Calu3 (cell line): ENCODE data around the gene GRIK3. TPM values are rescaled to one million over a fixed set of nuclear protein-coding genes. Genes with fewer than 3 reads are reported as not detected.

Experiments used
- BruUV-seq: library from RNA; stranded (reverse); fragments of 400-500 nt; replicated peaks from 2 replicates; lab custom pipeline; 2021; lab: Mats Ljungman, UMichigan
- CTCF ChIA-PET: fragments of 300-600 bp; sonication (Branson Sonifier 250); formaldehyde crosslinking; loops from one replicate; lab custom pipeline; 2022; ENCODE audit warnings: antibody characterized with exemption; lab: Charles Lee
- DNase-seq: peaks from one replicate; pipeline ENCODE4 v3.0.0; 2022
- H3K27ac Mint-ChIP-seq: one replicate; pipeline ENCODE4 v1.8.0; 2022; ENCODE audit warnings: mixed read lengths; ENCODE audit not compliant: unreplicated experiment
- H3K27me3 Mint-ChIP-seq: one replicate; pipeline ENCODE4 v1.8.0; 2022; ENCODE audit warnings: mixed read lengths; ENCODE audit not compliant: unreplicated experiment
- H3K36me3 Mint-ChIP-seq: one replicate; pipeline ENCODE4 v1.8.0; 2022; ENCODE audit warnings: mild to moderate bottlenecking, moderate library complexity, mixed read lengths; ENCODE audit not compliant: insufficient read depth, unreplicated experiment
- H3K4me1 Mint-ChIP-seq: one replicate; pipeline ENCODE4 v1.8.0; 2022; ENCODE audit warnings: mild to moderate bottlenecking, low read depth, mixed read lengths; ENCODE audit not compliant: unreplicated experiment
- H3K4me3 Mint-ChIP-seq: one replicate; pipeline ENCODE4 v1.8.0; 2022; ENCODE audit warnings: mild to moderate bottlenecking, low read depth, moderate library complexity, mixed read lengths; ENCODE audit not compliant: unreplicated experiment
- H3K9me3 Mint-ChIP-seq: one replicate; pipeline ENCODE4 v1.8.0; 2022; ENCODE audit warnings: low read depth, mixed read lengths; ENCODE audit not compliant: unreplicated experiment
- CTCF ChIP-seq: fragments of 200-600 bp; IDR thresholded peaks from one replicate; pipeline ENCODE4 v1.8.0; 2022; ENCODE audit warnings: antibody characterized with exemption; ENCODE audit not compliant: unreplicated experiment
- intact Hi-C: fragments of 100-400 bp; cut with micrococcal nuclease; formaldehyde crosslinking; loops from one replicate; pipeline ENCODE4 v1.10.0; 2022; ENCODE audit not compliant: unreplicated experiment
- total RNA-seq: library from RNA; stranded (reverse); gene quantifications from 2 replicates; pipeline ENCODE4 v1.2.3, GENCODE V29; 2022

The GRIK3 gene
- total RNA-seq, 1 experiment from 2014 or later = not detected

GRCh38 chr1:36838888-36839287, 195.4 kb downstream of the GRIK3 start:
- Mint-ChIP-seq H3K4me3 (no peak overlapping the region), H3K4me1 (no peaks in the 10 kb centered on the region), H3K27me3 (peaks cover 83% of the 10 kb centered on the region), H3K27ac (no peak overlapping the region), H3K9me3 (no peaks in the 10 kb centered on the region), H3K36me3 (no peaks in the 10 kb centered on the region)
- no peak for TF ChIP-seq CTCF
- intact Hi-C loops = no loop called here
- BruUV-seq = no TSS peak
- DNase-seq = no peak
- CTCF ChIA-PET = no interaction called here

GRCh38 chr1:36836916-36837315, 197.4 kb downstream of the GRIK3 start:
- CTCF ChIA-PET = no interaction called here
- BruUV-seq = no TSS peak

GRCh38 chr1:36836196-36836883, 198.0 kb downstream of the GRIK3 start:
- no peak for TF ChIP-seq CTCF
- no peak for DNase-seq
- Mint-ChIP-seq H3K27ac (no peak overlapping the region), H3K4me3 (no peak overlapping the region), H3K9me3 (no peaks in the 10 kb centered on the region), H3K36me3 (no peaks in the 10 kb centered on the region), H3K27me3 (peaks cover 83% of the 10 kb centered on the region), H3K4me1 (no peaks in the 10 kb centered on the region)
- CTCF ChIA-PET = no interaction called here
- no TSS peak for BruUV-seq
- intact Hi-C loops = no loop called here

More at GRCh38 chr1:36836916-36837315, 197.4 kb downstream of the GRIK3 start:
- Mint-ChIP-seq H3K9me3 (no peaks in the 10 kb centered on the region), H3K36me3 (no peaks in the 10 kb centered on the region), H3K4me1 (no peaks in the 10 kb centered on the region), H3K27ac (no peak overlapping the region), H3K4me3 (no peak overlapping the region), H3K27me3 (peaks cover 83% of the 10 kb centered on the region)
- no peak for TF ChIP-seq CTCF
- intact Hi-C loops = no loop called here
- DNase-seq = no peak

- CTCF ChIA-PET = no interaction called here
- no TSS peak for BruUV-seq
- Mint-ChIP-seq H3K4me3 (no peak overlapping the region), H3K27me3 (peaks cover 83% of the 10 kb centered on the region), H3K27ac (no peak overlapping the region), H3K9me3 (no peaks in the 10 kb centered on the region), H3K36me3 (no peaks in the 10 kb centered on the region), H3K4me1 (no peaks in the 10 kb centered on the region)
- no peak for DNase-seq
- intact Hi-C loops = no loop called here
- TF ChIP-seq CTCF = no peak
Measured at GRCh38 chr1:36835696-36836095, 198.6 kb downstream of the GRIK3 start.
